ELF-1 (cell line): ENCODE results near the gene DTNB.

Source experiments
- DNase-seq: peaks from one replicate; pipeline ENCODE4 v3.0.0-alpha.2; 2016; ENCODE audit warnings: low read depth, low spot score

Gene DTNB

DNA sequence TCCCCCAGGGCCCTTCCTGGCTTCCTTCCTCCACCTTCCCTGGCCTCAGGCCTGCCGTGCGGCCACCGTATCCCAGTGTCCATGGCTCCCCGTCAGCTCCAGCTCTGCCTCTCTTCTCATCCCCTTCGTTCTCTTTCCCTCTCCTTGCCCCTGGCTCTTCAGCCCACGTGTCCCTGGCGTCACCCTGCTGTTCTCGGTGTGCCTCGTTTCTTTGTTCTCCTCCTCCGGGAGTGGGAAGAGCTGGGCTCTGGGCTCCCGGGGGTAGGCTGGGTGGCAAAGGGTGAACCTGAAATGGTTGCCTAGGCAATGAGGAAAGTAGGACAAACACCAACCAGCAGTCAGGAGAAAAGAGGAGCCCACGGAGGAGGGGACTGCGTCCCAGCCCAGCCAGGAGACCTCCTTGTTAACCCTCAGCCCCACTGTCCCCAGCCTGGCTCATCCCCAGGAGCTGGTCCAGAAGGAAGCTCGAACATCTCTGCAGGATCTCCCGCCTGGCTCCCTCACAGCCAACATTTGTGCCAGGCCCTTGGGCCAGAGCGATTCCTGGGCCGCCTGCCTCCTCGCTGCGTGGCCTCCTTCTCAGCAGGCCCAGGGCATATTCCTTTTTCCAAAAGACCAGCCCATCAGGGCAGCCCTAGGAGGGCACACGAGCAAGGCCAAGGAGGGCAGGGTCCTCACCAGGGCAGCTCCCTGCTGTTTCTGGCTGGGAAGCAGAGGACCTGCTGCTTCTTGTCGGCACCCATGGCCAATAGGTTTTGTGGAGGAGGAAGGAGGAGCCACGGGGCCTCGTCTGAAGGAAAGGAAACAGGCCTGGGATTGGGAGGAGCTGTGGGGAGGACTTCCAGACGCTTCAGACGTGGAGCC, 300.7 kb downstream of the DTNB start:
- peak; percentile 23 for DNase-seq

DNA sequence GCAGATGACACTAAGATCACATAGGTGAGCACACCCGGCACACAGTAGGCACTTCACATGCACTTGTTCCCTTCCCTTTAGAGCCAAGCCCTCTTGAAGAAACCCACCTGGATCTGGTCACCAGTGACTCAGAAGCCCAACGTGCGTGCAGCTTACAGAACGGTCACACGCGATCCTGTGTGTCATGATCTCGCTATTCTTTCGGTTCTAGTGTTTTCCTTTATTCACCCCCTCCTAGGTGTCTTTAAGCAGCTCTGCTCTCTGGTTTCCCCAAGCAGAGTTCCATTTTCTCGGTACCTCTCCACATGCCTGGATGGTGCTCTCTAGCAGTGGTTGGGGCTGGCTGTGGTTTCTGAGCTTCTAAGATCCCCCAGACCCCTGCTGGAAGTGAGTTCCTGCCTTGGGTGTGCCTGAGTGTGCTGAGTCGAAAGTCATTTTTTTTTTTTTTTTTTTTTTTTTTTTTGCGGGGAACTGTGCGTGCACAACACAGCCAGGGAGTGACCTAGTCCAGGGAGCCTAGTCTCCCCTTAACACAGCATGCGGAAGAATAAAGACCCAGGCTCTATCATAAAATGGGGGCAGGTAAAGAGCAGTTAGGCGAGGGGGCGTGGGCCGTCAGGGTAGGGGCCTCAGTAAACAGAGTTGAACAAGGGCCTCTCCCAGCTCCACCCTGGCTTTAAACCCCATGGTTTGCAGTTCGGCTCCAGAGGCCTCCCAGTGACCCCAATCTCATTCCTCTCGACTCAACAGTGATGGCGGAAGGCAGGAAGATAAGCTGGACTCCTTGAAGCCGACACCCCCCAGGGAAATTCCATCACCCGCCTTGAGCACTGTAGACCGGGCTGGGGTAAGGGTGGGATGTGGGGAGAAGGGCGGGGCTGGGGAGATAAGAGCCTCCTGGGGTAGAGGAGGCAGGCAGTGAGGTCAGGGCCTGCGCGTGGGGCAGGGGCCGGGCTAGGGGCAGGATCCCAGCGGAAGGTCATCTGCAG, 301.8 kb downstream of the DTNB start:
- no peak for DNase-seq

DNA sequence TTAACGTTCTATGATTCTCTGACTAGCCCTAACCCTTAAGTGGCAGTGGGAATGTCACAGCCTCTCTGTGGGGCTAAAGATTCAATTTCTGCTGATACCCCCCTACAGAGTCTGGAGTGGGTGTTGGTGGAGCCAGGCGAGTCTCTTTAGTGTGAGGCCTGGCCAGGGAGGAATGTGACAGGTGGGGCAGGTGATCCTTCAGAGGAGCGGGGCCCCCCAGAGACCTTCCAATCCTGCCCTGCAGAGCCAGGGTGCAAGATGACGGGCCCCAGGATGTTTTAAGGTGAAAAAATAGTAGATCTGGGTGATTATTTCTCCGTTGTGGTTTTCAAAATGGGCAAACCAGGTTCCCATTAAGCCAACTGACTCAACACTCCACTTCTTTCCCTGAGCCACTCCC, 303.5 kb downstream of the DTNB start:
- DNase-seq, result no peak

DNA sequence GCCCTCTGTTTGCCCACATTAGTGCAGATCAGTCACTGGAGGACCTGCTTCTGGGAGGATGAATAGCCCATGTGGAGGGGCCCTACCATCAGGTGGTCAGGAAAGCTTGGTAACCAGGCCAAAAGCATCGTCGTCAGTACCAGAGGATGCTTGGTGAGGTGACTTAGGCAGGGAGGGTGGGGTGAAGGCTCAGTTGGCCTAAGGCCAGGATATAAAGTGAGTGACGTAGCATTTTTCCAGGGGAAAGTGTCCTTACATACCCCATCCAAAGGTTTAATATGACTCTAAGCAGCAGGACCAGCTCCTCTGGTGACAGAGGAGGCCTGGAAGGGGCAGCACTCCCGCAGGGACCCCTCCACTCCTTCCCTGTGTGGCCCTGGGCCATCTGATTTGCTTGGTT, 303.9 kb downstream of the DTNB start:
- DNase-seq, result no peak

DNA sequence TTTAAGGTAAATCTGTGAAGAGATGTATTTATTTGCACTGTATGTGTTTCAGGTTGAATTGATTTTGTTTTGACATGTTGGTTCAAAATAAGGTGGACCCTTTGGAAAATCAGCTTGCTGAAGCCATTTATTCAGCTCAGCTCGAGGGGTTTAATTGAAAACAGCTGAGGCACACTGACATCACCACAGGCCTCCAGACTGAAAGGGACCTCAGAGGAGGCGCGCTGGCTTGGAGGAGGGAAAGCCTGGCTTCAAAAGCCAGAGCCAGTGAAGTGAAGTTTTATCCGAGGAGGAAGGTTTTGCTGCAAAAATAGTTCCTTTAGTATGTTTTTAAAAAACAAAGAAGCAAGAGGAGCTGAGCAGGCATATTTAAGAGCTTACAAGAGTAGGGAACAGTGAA, 304.7 kb downstream of the DTNB start:
- no peak for DNase-seq

DNA sequence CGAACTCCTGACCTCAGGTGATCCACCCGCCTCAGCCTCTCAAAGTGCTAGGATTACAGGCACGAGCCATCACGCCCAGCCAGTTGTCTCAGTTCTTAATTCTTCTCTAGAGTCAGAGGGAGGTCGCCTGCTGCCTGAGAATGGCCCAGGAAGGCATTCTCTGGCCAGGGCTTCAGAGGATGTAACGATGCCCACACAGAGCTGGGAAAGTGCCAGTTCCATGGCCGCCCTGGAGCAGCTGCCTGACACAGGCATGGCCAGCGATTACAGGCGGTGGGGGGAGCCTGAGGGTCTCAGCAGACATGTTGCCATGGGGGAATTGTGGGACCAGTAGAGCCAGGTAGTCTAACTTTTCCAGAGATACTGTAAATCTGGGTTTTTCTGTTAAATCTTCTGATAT, 306.1 kb downstream of the DTNB start:
- no peak for DNase-seq

DNA sequence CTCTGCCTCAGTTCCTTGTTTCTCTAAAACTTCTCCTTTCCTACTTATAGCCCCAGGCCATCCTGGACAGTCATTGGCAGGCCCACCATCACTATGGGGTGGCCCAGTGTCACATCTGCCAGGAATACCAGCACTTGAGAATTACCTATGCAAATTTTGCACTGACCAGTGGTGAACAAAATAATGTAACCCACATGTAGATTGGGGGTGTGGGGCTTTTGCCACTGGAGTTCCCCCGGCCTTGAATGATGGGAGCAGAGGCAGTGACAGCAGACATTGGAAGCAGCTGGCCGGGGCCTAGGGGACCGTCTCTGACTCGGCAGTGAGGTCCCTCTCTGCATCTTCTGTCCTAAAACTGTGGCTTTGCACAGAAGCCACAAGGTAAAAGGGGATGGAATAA, 306.7 kb downstream of the DTNB start:
- no peak for DNase-seq

DNA sequence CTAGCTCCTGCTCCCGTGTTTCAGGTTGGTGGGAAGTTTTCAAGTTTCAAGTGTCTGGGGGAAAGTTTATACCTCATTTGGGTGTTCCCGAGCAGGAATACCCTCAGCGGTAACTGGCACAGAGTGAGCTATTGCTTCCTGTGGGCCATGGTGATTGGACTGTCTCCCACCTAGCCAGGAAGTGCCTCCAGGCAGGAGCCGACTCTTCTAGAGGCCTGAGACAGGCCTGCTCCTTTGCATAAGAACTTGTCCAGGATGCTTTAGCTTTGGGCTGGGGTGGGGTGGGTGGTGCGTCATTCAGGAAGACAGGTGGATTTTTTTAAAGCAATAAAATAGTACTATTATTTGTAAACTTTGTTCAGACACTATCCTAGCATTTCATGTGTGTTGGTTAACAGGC, 308.1 kb downstream of the DTNB start:
- DNase-seq, result peak; percentile 46

DNA sequence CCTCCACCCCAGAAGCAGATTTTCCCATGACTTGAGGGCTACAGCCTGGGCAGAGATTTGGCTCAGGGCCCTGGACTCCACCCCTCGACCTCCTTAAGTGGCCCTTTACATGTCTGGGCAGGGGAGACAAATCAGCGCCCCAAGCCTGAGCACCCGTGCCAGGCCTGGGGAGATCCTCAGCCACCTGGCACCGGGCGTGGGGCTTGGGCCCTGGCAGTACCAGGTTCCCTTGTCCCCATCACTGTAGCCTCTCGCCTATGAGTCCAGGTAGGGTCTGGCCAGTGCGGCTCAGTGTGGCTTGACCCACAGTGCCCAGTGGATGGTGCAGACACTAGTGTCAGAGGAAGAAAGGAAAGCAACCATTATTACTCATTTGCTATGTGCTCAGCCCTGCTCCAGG, 309.6 kb downstream of the DTNB start:
- DNase-seq, result no peak

DNA sequence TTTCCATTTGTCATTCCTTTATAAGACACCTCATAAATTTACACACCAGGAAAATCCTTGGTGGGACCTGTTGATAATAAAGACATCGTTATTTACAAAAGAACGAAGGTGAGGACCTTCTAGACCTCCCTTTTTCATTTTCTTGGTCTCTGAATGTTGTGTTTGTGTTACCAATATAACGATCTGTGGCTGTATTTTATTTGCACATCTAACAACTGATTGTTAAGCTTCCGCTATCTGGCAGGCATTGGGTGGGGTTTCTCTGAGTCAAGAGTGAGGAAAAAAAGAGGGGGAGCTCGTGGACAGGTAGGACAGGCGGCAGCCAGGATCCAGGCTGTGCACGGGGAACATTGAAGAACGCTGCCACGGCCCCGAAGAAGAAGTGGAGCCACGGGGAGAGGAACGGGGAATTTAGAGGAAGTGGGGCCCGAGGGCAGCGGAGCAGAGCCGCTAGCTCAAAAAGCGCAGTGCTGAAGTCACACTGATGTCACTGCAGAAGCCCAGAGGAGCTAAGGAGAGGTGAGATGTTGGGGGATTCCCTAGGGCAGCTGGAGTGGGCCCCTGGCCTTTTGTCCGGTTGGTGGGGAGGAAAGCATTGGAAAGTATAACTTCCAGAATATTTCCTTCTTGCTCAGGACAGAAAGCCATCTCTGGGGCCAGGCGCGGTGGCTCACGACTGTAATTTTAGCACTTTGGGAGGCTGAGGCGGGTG, 310.8 kb downstream of the DTNB start:
- DNase-seq, result no peak

DNA sequence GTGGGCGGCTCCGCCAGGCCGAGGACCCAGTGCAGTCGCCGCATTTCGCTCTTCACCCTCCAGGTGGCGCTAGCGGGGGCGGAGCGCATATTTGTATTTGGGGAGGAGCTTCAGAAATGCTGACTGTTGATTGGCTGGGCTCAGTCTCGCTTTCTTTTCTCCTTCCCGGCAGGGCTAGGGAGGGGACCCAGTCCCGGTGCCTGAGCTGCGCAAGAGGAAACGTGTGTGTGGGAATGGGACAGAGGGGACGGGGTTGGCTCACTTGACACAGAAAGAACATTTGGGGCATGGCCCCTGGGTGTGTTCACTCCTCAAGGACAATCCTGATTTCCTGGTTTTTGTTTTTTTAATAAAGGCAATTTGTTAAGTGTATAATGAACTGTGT, 311.3 kb downstream of the DTNB start:
- peak; percentile 98 for DNase-seq

DNA sequence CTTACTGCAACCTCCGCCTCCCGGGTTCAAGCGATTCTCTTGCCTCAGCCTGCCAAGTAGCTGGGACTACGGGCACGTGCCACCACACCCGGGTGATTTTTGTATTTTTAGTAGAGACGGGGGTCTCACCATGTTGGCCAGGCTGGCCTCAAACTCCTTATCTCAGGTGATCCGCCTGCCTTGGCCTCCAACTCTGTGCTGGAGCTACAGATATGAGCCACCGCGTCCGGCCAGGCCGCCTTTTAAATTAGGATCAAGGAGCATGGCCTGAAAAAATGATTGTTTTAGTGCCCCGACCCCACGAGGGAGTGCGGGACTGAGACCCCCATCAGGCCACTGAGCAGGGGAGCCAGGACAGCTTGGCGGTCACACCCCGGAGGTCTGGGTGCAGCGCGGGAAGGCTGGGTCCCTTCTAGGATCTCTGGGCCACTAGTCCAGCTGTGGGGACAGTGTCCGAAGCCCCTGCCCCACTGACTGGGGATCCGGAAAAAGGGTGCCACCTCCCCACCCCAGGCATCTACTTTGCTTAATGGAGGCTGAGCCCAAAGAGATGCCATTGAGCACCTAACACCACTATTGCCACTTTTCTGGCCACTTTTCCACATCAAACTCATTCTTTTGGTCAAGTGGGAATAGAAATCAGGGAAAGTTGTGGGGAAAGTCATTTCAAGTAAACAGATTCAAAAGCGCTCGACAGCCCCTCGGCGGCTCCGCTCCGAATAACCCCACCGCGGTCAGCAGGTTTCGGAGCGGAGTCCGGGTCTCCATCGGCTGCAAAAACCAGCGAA, 311.9 kb downstream of the DTNB start:
- no peak for DNase-seq

DNA sequence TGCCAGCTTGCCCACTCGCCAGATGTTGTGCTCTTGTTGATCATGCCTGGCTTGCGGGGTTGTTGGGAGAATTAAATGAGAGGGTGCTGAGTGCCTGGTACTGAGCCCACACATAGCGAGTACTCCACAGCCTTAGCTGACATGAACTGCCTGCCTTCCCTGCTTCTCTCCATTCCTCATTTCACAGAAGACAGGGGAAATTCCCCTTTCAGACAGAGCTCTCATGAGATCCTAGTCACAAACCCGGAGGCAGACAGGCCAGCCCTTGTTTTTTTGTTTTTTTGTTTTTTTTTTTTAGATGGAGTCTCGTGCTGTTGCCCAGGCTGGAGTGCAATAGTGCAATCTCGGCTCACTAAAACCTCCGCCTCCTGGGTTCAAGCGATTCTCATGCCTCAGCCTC, 314.5 kb downstream of the DTNB start:
- no peak for DNase-seq

DNA sequence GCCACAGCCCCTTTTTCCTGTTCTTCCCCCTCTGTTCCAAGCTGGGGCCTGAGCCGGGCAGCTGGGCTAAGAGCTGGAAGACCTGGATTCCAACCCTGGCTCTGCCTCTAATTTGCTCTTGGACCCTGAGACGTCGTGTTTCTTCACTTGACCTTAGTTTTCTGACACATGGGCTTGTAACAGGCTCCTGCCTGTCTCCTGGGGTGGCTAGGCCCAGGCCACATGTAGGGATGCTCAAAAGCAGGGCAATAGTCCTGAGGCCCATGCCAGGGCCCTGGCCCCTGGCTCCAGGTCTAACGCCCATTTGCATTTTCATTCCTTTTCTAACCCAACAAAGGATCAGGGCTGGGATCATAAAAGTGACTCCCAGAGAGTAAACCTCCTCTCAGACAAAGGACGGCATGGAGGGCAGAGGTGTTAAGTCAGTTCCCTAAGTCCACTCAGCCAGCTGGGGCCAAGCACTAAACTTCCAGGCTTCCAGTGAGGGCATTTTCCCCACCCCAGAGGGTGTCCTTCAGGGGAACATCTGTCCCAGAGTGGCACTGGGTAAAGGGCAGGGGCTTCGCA, 315.0 kb downstream of the DTNB start:
- DNase-seq, result no peak

DNA sequence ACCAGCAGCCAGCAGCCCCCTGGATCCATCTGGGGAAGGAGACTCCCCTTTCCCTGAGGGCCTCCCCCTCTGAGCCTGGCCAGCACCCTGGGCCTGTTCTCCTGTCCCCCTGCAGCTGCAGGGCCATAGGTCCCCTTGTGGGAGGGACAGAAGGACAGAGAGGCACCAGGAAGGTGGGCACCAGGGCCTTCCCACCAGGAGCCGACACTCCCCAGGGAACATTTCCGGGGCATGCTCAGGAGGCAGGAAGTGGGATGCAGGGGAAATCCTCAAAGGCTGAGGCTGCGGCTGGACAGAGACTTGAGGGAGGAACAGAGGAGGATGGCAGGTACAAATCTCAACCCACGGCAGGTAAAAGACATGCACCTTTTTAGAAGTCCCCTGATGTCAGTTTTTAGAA, 317.3 kb downstream of the DTNB start:
- no peak for DNase-seq

DNA sequence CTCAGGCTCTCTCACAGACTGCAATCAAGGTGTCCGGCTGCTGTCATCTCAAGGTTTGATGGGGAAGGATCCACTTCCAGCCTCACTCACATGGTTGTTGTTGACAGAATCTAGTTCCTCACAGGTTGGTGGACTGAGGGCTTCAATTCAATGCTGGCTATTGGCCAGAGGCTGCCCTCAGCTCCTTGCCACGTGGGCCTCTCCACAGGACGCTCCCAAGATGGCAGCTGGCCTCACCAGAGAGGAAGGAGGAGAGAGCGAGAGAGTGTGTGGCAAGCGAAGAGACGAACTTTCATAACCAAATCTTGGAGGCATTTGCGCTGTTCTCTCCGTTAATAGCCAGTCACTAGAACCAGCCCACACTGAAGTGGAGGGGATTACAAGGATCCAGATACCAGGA, 318.1 kb downstream of the DTNB start:
- no peak for DNase-seq

DNA sequence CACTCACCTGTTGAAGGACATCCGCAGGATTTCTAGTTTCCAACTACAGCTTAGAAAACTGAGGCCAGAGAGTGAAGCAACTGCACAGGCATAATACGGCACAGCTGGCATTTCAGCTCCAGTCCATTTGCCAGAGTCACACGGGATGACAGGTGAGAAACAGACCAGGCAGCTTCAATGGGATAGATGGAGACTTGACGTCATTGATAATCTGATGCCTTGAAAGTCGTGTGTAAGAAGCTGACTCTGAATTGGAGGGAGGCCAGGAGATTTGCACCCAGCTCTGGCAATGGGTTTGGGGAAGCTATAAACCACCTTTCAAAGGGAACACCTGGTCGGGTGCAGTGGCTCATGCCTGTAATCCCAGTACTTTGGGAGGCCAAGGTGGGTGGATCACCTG, 319.3 kb downstream of the DTNB start:
- DNase-seq, result no peak

DNA sequence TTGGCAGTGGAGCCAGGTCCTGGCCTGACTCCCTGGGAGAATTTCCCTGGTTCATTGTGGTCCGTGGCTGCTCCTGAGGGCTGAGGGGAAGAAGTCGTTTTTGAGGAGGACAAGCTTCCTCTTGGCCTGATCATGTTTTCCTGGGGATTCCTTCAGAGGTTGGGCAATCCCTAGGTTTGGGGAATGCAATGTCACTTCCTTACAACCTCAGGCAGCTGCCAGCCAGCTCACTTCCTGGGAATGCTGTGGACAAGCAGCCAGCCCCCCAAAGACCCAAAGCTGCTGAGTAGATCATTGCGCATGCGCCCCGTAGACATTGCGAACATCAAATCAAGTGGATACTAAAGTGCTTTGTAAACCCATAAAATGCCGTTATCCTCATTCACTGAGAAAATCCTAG, 324.0 kb downstream of the DTNB start:
- no peak for DNase-seq

DNA sequence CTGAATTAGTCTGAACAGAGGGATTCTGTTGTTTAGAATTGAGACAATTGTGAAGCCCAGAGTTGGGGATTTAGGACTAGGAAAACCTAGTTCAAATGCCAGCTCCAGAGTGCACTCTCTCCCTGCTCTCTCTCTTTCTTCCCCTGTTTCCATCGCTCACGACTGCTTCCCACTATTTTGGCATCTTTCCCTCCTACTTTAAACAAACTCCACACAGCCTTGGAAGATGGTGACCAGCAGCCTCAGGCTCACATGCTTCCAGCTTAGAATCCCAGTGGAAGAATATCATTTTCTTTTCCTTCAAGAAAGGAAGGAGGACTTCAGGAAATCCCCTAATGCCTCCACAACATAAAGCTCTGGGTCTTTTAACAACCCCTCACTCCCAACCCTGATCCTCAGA, 325.5 kb downstream of the DTNB start:
- DNase-seq, result no peak

DNA sequence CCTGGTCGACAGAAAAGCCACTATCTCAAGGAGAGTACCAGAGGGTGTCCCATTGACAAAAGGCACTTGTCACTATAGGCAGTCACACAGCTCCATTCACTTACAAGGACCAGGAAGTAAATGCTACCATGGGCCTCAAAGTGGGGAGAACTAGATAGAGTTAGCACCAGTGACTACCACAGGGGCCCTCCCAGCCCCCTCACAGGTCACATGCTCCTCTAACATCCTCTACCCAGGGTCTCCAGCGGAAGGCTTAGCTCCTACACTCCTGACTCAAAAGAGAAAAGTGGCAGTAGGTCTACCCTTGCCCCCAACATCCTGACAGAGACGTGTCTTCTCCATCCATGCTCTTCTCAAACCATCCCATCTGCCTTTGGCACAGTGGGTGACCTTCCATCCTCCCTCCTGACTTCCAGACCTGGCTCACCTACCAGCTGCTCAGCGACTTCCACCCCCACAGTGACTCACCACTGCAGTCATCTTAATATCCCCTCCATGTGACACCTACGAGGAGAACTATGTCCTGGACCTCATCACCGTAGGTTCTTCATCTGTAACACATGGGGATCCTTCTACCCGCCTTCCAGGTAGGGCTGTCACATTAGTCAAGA, 326.1 kb downstream of the DTNB start:
- no peak for DNase-seq
